Astrocyte (in vitro differentiated cells and primary cell): ENCODE results near the gene OR12D2. TPM values are rescaled to one million over a fixed set of nuclear protein-coding genes. Genes with fewer than 3 reads are reported as not detected.

Experiments used
- DNase-seq: peaks from one replicate; pipeline ENCODE4 v3.0.0-alpha.2; 2010; ENCODE audit warnings: low read depth
- FAIRE-seq: peaks from 2 replicates; lab custom pipeline; 2011; peaks lifted over from hg19 to GRCh38; lab: Jason Lieb, UNC
- H2AFZ ChIP-seq: 2 replicates; pipeline ENCODE4 v1.6.0; 2012; ENCODE audit warnings: low read depth, low read length, inconsistent platforms
- H3K27ac ChIP-seq: 2 replicates; pipeline ENCODE4 v1.5.1; 2011; ENCODE audit warnings: low read depth, low read length, inconsistent platforms
- H3K27me3 ChIP-seq: 2 replicates; pipeline ENCODE4 v1.6.0; 2011; ENCODE audit warnings: low read length, inconsistent platforms; ENCODE audit not compliant: insufficient read depth
- H3K36me3 ChIP-seq: 2 replicates; pipeline ENCODE4 v1.5.1; 2011; ENCODE audit warnings: low read length, inconsistent platforms; ENCODE audit not compliant: insufficient read depth
- H3K4me1 ChIP-seq: 2 replicates; pipeline ENCODE4 v1.5.1; 2011; ENCODE audit warnings: low read length, inconsistent platforms; ENCODE audit not compliant: insufficient read depth
- H3K4me2 ChIP-seq: 2 replicates; pipeline ENCODE4 v1.6.0; 2012; ENCODE audit warnings: low read length, inconsistent platforms
- H3K4me3 ChIP-seq: 2 replicates; pipeline ENCODE4 v1.5.1; 2011; ENCODE audit warnings: low read depth, mild to moderate bottlenecking, low read length, inconsistent platforms; ENCODE audit not compliant: insufficient read depth
- H3K79me2 ChIP-seq: 2 replicates; pipeline ENCODE4 v1.6.0; 2012; ENCODE audit warnings: mild to moderate bottlenecking, low read length, inconsistent platforms; ENCODE audit not compliant: insufficient read depth
- H3K9ac ChIP-seq: 2 replicates; pipeline ENCODE4 v1.6.0; 2012; ENCODE audit warnings: mild to moderate bottlenecking, low read length, inconsistent platforms
- H3K9me3 ChIP-seq: 2 replicates; pipeline ENCODE4 v1.5.1; 2012; ENCODE audit warnings: low read depth, mild to moderate bottlenecking, low read length, inconsistent platforms; ENCODE audit not compliant: insufficient read depth
- H4K20me1 ChIP-seq: 2 replicates; pipeline ENCODE4 v1.6.0; 2012; ENCODE audit warnings: low read length, inconsistent platforms; ENCODE audit not compliant: insufficient read depth
- H3K27ac Mint-ChIP-seq: one replicate; pipeline ENCODE4 v1.8.0; 2021; ENCODE audit warnings: mild to moderate bottlenecking, mixed read lengths; ENCODE audit not compliant: unreplicated experiment
- H3K27me3 Mint-ChIP-seq: one replicate; pipeline ENCODE4 v1.8.0; 2021; ENCODE audit warnings: low read depth, mixed read lengths; ENCODE audit not compliant: unreplicated experiment
- H3K36me3 Mint-ChIP-seq: one replicate; pipeline ENCODE4 v1.8.0; 2021; ENCODE audit warnings: low read depth, mixed read lengths; ENCODE audit not compliant: unreplicated experiment
- H3K4me1 Mint-ChIP-seq: one replicate; pipeline ENCODE4 v1.8.0; 2021; ENCODE audit warnings: low read depth, mixed read lengths; ENCODE audit not compliant: unreplicated experiment
- H3K4me3 Mint-ChIP-seq: one replicate; pipeline ENCODE4 v1.8.0; 2021; ENCODE audit warnings: mild to moderate bottlenecking, moderate library complexity, mixed read lengths; ENCODE audit not compliant: unreplicated experiment
- H3K9me3 Mint-ChIP-seq: one replicate; pipeline ENCODE4 v1.8.0; 2021; ENCODE audit warnings: mild to moderate bottlenecking, mixed read lengths; ENCODE audit not compliant: unreplicated experiment
- EZH2 ChIP-seq: IDR thresholded peaks from 2 replicates; pipeline ENCODE4 v1.6.1; 2012; ENCODE audit warnings: mild to moderate bottlenecking, low read length, inconsistent platforms; ENCODE audit not compliant: insufficient read depth
- total RNA-seq: library from RNA; stranded (reverse); gene quantifications from 2 replicates; pipeline ENCODE4 v1.2.1, GENCODE V29; 2021
- TF ChIP-seq, protein P1 (sequence below): IDR thresholded peaks from 2 replicates; pipeline ENCODE4 v1.5.1; 2011; ENCODE audit warnings: low read depth, mild to moderate bottlenecking, inconsistent platforms, low read length, moderate library complexity; ENCODE audit not compliant: insufficient read depth

Gene OR12D2
- total RNA-seq, 1 donor from 2014 or later = not detected

DNA sequence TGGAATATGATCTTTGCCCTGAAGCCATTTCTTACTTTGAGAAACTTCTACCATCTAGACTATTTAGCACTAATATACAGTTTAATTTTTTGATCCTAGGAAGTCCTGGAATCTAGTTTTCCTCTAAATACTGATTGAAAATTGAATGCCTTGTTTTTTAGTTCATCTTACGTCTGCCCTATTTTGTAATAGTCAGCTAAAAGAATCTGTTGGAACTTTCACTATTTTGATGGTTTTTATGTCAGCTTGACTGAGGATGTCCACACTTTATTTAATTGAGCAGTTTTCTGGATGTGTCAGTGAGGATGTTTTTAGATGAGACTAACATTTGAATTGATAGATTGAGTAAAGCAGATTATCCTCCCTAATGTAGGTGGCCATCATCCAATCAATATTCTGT is 8.4 kb downstream of the OR12D2 start:
- no peaks in the 10 kb centered on the region for H3K36me3 Mint-ChIP-seq
- Histone ChIP-seq H3K27ac (no peak overlapping the region), H3K4me2 (no peak overlapping the region), H3K4me3 (no peak overlapping the region), H3K9me3 (peaks cover 4% of the 10 kb centered on the region), H3K36me3 (no peaks in the 10 kb centered on the region), H4K20me1 (no peaks in the 10 kb centered on the region), H3K9ac (no peak overlapping the region), H3K4me1 (no peaks in the 10 kb centered on the region), H3K27me3 (no peaks in the 10 kb centered on the region), H2AFZ (no peak overlapping the region), H3K79me2 (no peaks in the 10 kb centered on the region)
- no peak overlapping the region for H3K4me3 Mint-ChIP-seq
- H3K27ac Mint-ChIP-seq = no peak overlapping the region
- no peaks in the 10 kb centered on the region for H3K4me1 Mint-ChIP-seq
- peaks cover 8% of the 10 kb centered on the region for H3K9me3 Mint-ChIP-seq
- DNase-seq (no peak), FAIRE-seq (no peak)
- TF ChIP-seq EZH2 = no peak
- TF ChIP-seq, protein P1, sequence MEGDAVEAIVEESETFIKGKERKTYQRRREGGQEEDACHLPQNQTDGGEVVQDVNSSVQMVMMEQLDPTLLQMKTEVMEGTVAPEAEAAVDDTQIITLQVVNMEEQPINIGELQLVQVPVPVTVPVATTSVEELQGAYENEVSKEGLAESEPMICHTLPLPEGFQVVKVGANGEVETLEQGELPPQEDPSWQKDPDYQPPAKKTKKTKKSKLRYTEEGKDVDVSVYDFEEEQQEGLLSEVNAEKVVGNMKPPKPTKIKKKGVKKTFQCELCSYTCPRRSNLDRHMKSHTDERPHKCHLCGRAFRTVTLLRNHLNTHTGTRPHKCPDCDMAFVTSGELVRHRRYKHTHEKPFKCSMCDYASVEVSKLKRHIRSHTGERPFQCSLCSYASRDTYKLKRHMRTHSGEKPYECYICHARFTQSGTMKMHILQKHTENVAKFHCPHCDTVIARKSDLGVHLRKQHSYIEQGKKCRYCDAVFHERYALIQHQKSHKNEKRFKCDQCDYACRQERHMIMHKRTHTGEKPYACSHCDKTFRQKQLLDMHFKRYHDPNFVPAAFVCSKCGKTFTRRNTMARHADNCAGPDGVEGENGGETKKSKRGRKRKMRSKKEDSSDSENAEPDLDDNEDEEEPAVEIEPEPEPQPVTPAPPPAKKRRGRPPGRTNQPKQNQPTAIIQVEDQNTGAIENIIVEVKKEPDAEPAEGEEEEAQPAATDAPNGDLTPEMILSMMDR = no peak
- no peaks in the 10 kb centered on the region for H3K27me3 Mint-ChIP-seq

DNA sequence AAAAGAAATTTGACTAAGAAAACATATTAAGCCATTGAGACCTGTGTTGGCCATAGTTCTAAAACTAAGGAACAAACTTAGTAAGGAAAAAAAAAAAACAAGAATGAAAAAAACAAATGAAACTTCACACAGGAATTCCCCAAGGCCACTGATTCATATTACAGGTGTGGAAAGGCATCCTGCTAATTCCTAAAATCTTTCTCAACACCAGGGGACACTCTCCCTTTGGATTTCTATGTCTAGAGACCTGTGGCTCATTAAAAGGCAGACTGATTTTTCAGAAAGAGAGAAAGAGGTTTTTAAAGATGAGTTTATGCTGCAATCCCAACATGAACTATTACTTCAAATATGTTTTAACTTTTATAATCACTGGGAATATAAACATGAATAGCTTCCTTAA is 19.2 kb downstream of the OR12D2 start, which contains the start of gene OR12D1:
Gene OR12D1, plus strand, starts transcription at position 341 of the 400 bp plus-strand sequence.
- no peaks in the 10 kb centered on the region for H3K79me2 ChIP-seq
- H4K20me1 ChIP-seq = no peaks in the 10 kb centered on the region
- peaks cover 6% of the 10 kb centered on the region for H3K9me3 ChIP-seq
- no peak within 1 kb of the TSS for H3K9ac ChIP-seq
- H2AFZ ChIP-seq = no peak within 1 kb of the TSS
- no peak for DNase-seq
- peaks cover 3% of the 10 kb centered on the region for H3K36me3 Mint-ChIP-seq
- H3K36me3 ChIP-seq = no peaks in the 10 kb centered on the region
- no peaks in the 10 kb centered on the region for H3K27me3 Mint-ChIP-seq
- H3K4me2 ChIP-seq = no peak within 1 kb of the TSS
- no peaks in the 10 kb centered on the region for H3K27me3 ChIP-seq
- peaks cover 29% of the 10 kb centered on the region for H3K4me1 Mint-ChIP-seq
- H3K4me3 ChIP-seq = no peak within 1 kb of the TSS
- no peak within 1 kb of the TSS for H3K27ac ChIP-seq
- no peak within 1 kb of the TSS for H3K27ac Mint-ChIP-seq
- peaks cover 16% of the 10 kb centered on the region for H3K9me3 Mint-ChIP-seq
- FAIRE-seq = no peak
- TF ChIP-seq, protein P1 = peak; percentile 16
- TF ChIP-seq EZH2 = no peak
- H3K4me1 ChIP-seq = no peaks in the 10 kb centered on the region
- no peak within 1 kb of the TSS for H3K4me3 Mint-ChIP-seq

DNA sequence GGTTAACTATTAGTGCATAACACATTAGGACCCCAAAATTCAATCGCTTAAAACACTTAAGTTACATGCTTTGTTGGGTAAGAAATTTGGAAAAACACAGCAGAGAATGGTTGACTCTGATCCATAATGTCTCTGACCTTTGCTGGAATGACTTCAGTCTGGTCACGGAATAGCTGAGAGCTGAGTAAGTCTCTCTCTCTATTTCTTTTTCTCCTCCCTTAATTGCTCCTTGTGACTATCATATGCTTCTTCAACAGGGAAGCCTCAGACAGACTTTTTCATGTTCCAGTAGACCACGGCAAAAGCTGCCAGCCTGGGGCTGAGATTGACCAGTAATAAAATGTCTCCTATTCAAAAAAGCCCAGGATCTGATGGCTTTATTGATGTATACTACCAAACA is 24.1 kb downstream of the OR12D2 start:
- no peak for FAIRE-seq
- H2AFZ ChIP-seq = no peak overlapping the region

More for the DNA sequence above, 24.1 kb downstream of the OR12D2 start:
- Histone ChIP-seq H3K4me1 (no peaks in the 10 kb centered on the region), H3K36me3 (no peaks in the 10 kb centered on the region), H3K27ac (peak overlapping the region; percentile 26), H3K9ac (no peak overlapping the region), H3K4me2 (no peak overlapping the region), H3K4me3 (no peak overlapping the region), H3K79me2 (no peaks in the 10 kb centered on the region), H3K9me3 (no peaks in the 10 kb centered on the region), H3K27me3 (no peaks in the 10 kb centered on the region), H4K20me1 (no peaks in the 10 kb centered on the region)
- peaks cover 3% of the 10 kb centered on the region for H3K9me3 Mint-ChIP-seq
- no peaks in the 10 kb centered on the region for H3K36me3 Mint-ChIP-seq
- H3K27me3 Mint-ChIP-seq = no peaks in the 10 kb centered on the region
- TF ChIP-seq, protein P1 = no peak
- TF ChIP-seq EZH2 = no peak
- H3K4me1 Mint-ChIP-seq = peaks cover 45% of the 10 kb centered on the region
- peak overlapping the region; percentile 94 for H3K27ac Mint-ChIP-seq
- DNase-seq = no peak
- H3K4me3 Mint-ChIP-seq = no peak overlapping the region
